Liver (tissue), 9 donors: ENCODE data around the gene GALNT4. TPM values are rescaled to one million over a fixed set of nuclear protein-coding genes. Genes with fewer than 3 reads are reported as not detected.

ENCODE experiments used
- DNase-seq: peaks from one replicate; pipeline ENCODE4 v3.0.0-alpha.2; 2017; ENCODE audit warnings: low spot score
- H3K27ac ChIP-seq, 2 donors: one replicate each; pipeline ENCODE4 v1.7.0; 2013; ENCODE audit warnings: inconsistent platforms in 2 of 2, low read length in 2 of 2, control low read depth in 1 of 2, low read depth in 1 of 2, mild to moderate bottlenecking in 1 of 2
- H3K27me3 ChIP-seq, 4 donors: one replicate each; pipeline versions ENCODE4 v1.6.1 to v1.7.0; 2013; ENCODE audit warnings: low read length in 3 of 4, inconsistent platforms in 1 of 4, mild to moderate bottlenecking in 1 of 4, moderate library complexity in 1 of 4; ENCODE audit not compliant: control insufficient read depth in 4 of 4, insufficient read depth in 4 of 4
- H3K36me3 ChIP-seq, 4 donors: one replicate each; pipeline versions ENCODE4 v1.6.1 to v1.7.0; 2013; ENCODE audit warnings: low read length in 3 of 4, mild to moderate bottlenecking in 3 of 4, low read depth in 1 of 4, moderate library complexity in 1 of 4; ENCODE audit not compliant: control insufficient read depth in 4 of 4, insufficient read depth in 3 of 4
- H3K4me1 ChIP-seq, 4 donors: one replicate each; pipeline versions ENCODE4 v1.6.1 to v1.7.0; 2013; ENCODE audit warnings: low read length in 3 of 4, mild to moderate bottlenecking in 3 of 4, moderate library complexity in 1 of 4; ENCODE audit not compliant: control insufficient read depth in 4 of 4, insufficient read depth in 4 of 4
- H3K4me3 ChIP-seq, 3 donors: one replicate each; pipeline versions ENCODE4 v1.6.1 to v1.7.0; 2013; ENCODE audit warnings: low read length in 3 of 3, control low read depth in 1 of 3, low read depth in 1 of 3, mild to moderate bottlenecking in 1 of 3
- H3K9ac ChIP-seq, 2 donors: one replicate each; pipeline ENCODE4 v1.7.0; 2013; ENCODE audit warnings: low read length in 2 of 2, mild to moderate bottlenecking in 2 of 2, moderate library complexity in 2 of 2, control low read depth in 1 of 2, low read depth in 1 of 2
- H3K9me3 ChIP-seq, 4 donors: one replicate each; pipeline versions ENCODE4 v1.6.1 to v1.7.0; 2013; ENCODE audit warnings: low read length in 3 of 4; ENCODE audit not compliant: control insufficient read depth in 4 of 4
- EGR1 ChIP-seq, 2 donors: IDR thresholded peaks; 2 replicates each; pipeline ENCODE4 v1.6.1; 2016 to 2018; ENCODE audit warnings: antibody characterized with exemption in 2 of 2, low read depth in 2 of 2
- FOXA1 ChIP-seq: IDR thresholded peaks from 2 replicates; pipeline ENCODE4 v1.6.1; 2016; ENCODE audit warnings: antibody characterized with exemption
- FOXA2 ChIP-seq: IDR thresholded peaks from 2 replicates; pipeline ENCODE4 v1.6.1; 2016; ENCODE audit warnings: antibody characterized with exemption
- GABPA ChIP-seq, 2 donors: IDR thresholded peaks in 1 of 2; conservative IDR thresholded peaks in 1 of 2; 2 replicates each; pipeline ENCODE4 v1.6.1; 2016; ENCODE audit warnings: antibody characterized with exemption in 2 of 2, mild to moderate bottlenecking in 1 of 2, moderate library complexity in 1 of 2
- HNF4A ChIP-seq, 2 donors: conservative IDR thresholded peaks; 2 replicates each; pipeline ENCODE4 v1.6.1; 2016; ENCODE audit warnings: antibody characterized with exemption in 2 of 2, mild to moderate bottlenecking in 2 of 2
- HNF4G ChIP-seq: IDR thresholded peaks from 2 replicates; pipeline ENCODE4 v1.6.1; 2016; ENCODE audit warnings: antibody characterized with exemption
- NR2F2 ChIP-seq: IDR thresholded peaks from 2 replicates; pipeline ENCODE4 v1.6.1; 2016; ENCODE audit warnings: antibody characterized with exemption
- RAD21 ChIP-seq, 2 donors: IDR thresholded peaks; 2 replicates each; pipeline ENCODE4 v1.6.1; 2016; ENCODE audit warnings: antibody characterized with exemption in 2 of 2, mild to moderate bottlenecking in 2 of 2
- RXRA ChIP-seq, 2 donors: IDR thresholded peaks; 2 replicates each; pipeline ENCODE4 v1.6.1; 2017 to 2018; ENCODE audit warnings: antibody characterized with exemption in 2 of 2, mild to moderate bottlenecking in 1 of 2
- SP1 ChIP-seq: IDR thresholded peaks from 2 replicates; pipeline ENCODE4 v1.6.1; 2018; ENCODE audit warnings: antibody characterized with exemption, mild to moderate bottlenecking
- TAF1 ChIP-seq: conservative IDR thresholded peaks from 2 replicates; pipeline ENCODE4 v1.6.1; 2016; ENCODE audit warnings: antibody characterized with exemption, mild to moderate bottlenecking
- WGBS: extraction: QIAGEN DNeasy Blood & Tissue Kit; methylation state at CpG from one replicate; pipeline ENCODE4 v1.1.7; 2013; 5-methylcytosine and 5-hydroxymethylcytosine counted together
- polyA plus RNA-seq, 2 donors: library from polyadenylated mRNA; stranded (reverse) in 1 of 2; unstranded in 1 of 2; fragments of 200-250 nt in 1 of 2; fragments of >200 nt in 1 of 2; fragmentation: Nextera tagmentation in 1 of 2; extraction: Ambion mirVana in 1 of 2; gene quantifications; one replicate each; pipeline versions ENCODE4 v1.2.1 to v1.2.3, GENCODE V29; 2013 to 2015
- total RNA-seq, 2 donors: library from RNA; depleted of rRNA; stranded (reverse); fragments of >200 nt; gene quantifications; one replicate each; pipeline ENCODE4 v1.2.3, GENCODE V29; 2014
- TF ChIP-seq, protein P1 (sequence below): IDR thresholded peaks from 2 replicates; pipeline ENCODE4 v1.6.1; 2016; ENCODE audit warnings: antibody characterized with exemption
- TF ChIP-seq, protein P2 (sequence below): fragments of 150-350 bp; IDR thresholded peaks from 2 replicates; pipeline ENCODE4 v1.5.1; 2017; ENCODE audit warnings: improper control_type of control experiment, low read depth, low read length; ENCODE audit not compliant: missing input control
- TF ChIP-seq, protein P3 (sequence below): IDR thresholded peaks from 2 replicates; pipeline ENCODE4 v1.6.1; 2016; ENCODE audit warnings: antibody characterized with exemption
- TF ChIP-seq, protein P4 (sequence below): IDR thresholded peaks from 2 replicates; pipeline ENCODE4 v1.6.1; 2016; ENCODE audit warnings: antibody characterized with exemption
- TF ChIP-seq, protein P5 (sequence below): IDR thresholded peaks from 2 replicates; pipeline ENCODE4 v1.6.1; 2016; ENCODE audit warnings: antibody characterized with exemption, mild to moderate bottlenecking
- donor health status: healthy.
- donor health status: healthy.
- donor health status: healthy.
- donor health status: healthy.
- donor health status: healthy.

The GALNT4 gene
- total and polyA plus RNA-seq, 4 donors: 1.7 to 17.1 (median 5.7) TPM

DNA sequence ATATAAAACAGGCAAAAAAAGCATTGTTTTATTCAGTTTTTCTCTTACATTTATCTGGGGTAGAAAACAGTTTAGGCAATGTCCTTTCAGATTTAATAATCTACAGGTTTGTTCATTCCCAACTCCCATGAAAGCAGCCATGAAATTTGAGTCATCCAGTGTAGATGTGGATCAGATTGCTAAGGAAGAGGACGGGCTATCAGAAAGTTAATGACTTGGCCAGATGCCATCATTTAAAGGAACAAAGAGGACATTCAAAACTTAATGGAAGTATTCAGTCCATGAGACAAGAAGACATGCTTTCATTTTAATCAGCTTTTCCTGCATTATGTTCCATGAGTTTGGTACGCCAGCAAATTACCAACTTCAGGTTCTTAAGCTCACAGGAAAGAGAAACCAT lies 32.4 kb upstream of the GALNT4 start:
- DNase-seq: no peak
- Histone ChIP-seq H3K36me3 (no peaks in the 10 kb centered on the region), H3K4me3 (no peak overlapping the region), H3K9ac (no peak overlapping the region), H3K27me3 (no peaks in the 10 kb centered on the region), H3K27ac (no peak overlapping the region), H3K4me1 (no peaks in the 10 kb centered on the region), H3K9me3 (no peaks in the 10 kb centered on the region)
- TF ChIP-seq, protein P1, sequence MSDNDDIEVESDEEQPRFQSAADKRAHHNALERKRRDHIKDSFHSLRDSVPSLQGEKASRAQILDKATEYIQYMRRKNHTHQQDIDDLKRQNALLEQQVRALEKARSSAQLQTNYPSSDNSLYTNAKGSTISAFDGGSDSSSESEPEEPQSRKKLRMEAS: no peak
- no peak for TF ChIP-seq RXRA (IDR thresholded peaks at IDR 0.05)
- no peak for TF ChIP-seq NR2F2
- TF ChIP-seq, protein P2, sequence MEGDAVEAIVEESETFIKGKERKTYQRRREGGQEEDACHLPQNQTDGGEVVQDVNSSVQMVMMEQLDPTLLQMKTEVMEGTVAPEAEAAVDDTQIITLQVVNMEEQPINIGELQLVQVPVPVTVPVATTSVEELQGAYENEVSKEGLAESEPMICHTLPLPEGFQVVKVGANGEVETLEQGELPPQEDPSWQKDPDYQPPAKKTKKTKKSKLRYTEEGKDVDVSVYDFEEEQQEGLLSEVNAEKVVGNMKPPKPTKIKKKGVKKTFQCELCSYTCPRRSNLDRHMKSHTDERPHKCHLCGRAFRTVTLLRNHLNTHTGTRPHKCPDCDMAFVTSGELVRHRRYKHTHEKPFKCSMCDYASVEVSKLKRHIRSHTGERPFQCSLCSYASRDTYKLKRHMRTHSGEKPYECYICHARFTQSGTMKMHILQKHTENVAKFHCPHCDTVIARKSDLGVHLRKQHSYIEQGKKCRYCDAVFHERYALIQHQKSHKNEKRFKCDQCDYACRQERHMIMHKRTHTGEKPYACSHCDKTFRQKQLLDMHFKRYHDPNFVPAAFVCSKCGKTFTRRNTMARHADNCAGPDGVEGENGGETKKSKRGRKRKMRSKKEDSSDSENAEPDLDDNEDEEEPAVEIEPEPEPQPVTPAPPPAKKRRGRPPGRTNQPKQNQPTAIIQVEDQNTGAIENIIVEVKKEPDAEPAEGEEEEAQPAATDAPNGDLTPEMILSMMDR: no peak
- no peak for TF ChIP-seq FOXA1
- TF ChIP-seq, protein P3, sequence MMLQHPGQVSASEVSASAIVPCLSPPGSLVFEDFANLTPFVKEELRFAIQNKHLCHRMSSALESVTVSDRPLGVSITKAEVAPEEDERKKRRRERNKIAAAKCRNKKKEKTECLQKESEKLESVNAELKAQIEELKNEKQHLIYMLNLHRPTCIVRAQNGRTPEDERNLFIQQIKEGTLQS: no peak
- no peak for TF ChIP-seq FOXA2
- no peak for TF ChIP-seq HNF4A (conservative IDR thresholded peaks at IDR 0.05)
- no peak for TF ChIP-seq GABPA (IDR thresholded peaks at IDR 0.05 in 1 of 2, conservative IDR thresholded peaks at IDR 0.05 in 1 of 2)
- no peak for TF ChIP-seq TAF1
- WGBS: 81% methylated on average over 2 of the region's 2 CpGs

DNA sequence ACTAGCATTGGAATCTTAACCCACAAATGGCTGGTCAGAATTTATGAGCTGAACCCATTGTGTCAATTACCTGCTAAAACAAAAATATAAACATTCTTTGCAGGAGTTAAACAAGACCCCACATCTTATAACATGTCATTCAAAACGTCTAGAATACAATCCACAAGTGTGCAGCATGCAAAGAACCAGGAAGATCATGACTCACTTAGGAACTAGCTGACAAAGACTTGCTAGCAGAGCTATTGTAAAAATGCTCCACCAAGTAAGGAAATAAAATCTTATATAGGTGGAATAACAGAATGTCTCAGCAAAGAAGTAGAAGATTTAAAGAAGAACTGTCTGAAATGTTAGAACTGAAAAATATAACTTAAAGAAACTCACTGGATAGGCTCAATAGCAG lies 27.8 kb upstream of the GALNT4 start:
- Histone ChIP-seq H3K27ac (no peak overlapping the region), H3K9me3 (no peaks in the 10 kb centered on the region), H3K9ac (no peak overlapping the region), H3K36me3 (no peaks in the 10 kb centered on the region), H3K4me1 (no peaks in the 10 kb centered on the region), H3K4me3 (no peak overlapping the region), H3K27me3 (no peaks in the 10 kb centered on the region)
- DNase-seq: no peak
- TF ChIP-seq, protein P4, sequence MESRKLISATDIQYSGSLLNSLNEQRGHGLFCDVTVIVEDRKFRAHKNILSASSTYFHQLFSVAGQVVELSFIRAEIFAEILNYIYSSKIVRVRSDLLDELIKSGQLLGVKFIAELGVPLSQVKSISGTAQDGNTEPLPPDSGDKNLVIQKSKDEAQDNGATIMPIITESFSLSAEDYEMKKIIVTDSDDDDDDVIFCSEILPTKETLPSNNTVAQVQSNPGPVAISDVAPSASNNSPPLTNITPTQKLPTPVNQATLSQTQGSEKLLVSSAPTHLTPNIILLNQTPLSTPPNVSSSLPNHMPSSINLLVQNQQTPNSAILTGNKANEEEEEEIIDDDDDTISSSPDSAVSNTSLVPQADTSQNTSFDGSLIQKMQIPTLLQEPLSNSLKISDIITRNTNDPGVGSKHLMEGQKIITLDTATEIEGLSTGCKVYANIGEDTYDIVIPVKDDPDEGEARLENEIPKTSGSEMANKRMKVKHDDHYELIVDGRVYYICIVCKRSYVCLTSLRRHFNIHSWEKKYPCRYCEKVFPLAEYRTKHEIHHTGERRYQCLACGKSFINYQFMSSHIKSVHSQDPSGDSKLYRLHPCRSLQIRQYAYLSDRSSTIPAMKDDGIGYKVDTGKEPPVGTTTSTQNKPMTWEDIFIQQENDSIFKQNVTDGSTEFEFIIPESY: no peak
- no peak for TF ChIP-seq SP1
- TF ChIP-seq, protein P5, sequence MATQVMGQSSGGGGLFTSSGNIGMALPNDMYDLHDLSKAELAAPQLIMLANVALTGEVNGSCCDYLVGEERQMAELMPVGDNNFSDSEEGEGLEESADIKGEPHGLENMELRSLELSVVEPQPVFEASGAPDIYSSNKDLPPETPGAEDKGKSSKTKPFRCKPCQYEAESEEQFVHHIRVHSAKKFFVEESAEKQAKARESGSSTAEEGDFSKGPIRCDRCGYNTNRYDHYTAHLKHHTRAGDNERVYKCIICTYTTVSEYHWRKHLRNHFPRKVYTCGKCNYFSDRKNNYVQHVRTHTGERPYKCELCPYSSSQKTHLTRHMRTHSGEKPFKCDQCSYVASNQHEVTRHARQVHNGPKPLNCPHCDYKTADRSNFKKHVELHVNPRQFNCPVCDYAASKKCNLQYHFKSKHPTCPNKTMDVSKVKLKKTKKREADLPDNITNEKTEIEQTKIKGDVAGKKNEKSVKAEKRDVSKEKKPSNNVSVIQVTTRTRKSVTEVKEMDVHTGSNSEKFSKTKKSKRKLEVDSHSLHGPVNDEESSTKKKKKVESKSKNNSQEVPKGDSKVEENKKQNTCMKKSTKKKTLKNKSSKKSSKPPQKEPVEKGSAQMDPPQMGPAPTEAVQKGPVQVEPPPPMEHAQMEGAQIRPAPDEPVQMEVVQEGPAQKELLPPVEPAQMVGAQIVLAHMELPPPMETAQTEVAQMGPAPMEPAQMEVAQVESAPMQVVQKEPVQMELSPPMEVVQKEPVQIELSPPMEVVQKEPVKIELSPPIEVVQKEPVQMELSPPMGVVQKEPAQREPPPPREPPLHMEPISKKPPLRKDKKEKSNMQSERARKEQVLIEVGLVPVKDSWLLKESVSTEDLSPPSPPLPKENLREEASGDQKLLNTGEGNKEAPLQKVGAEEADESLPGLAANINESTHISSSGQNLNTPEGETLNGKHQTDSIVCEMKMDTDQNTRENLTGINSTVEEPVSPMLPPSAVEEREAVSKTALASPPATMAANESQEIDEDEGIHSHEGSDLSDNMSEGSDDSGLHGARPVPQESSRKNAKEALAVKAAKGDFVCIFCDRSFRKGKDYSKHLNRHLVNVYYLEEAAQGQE: no peak
- TF ChIP-seq HNF4G: no peak
- TF ChIP-seq EGR1 (IDR thresholded peaks at IDR 0.05; ENCODE audit: low read depth in 2 of 2): no peak
- no peak for TF ChIP-seq FOXA2
- TF ChIP-seq, protein P1: no peak
- no peak for TF ChIP-seq RAD21 (IDR thresholded peaks at IDR 0.05)
- no peak for TF ChIP-seq TAF1
- no peak for TF ChIP-seq RXRA (IDR thresholded peaks at IDR 0.05)
- no peak for TF ChIP-seq FOXA1
- TF ChIP-seq, protein P2: no peak
- 51% methylated on average over 1 of the region's 1 CpG for WGBS
